ENCODE measurements around the gene ATP2C1.
"Not testable (repeated sequence)": the region's sequence is repeated elsewhere in the genome, so short reads cannot be mapped to it uniquely, and the experiment has no call there.

ATP2C1 gene

GRCh38 chr3:130939753-130940152 is 45.9 kb downstream of the ATP2C1 start:
- no peak for DNase-seq

GRCh38 chr3:130941793-130942192 is 47.9 kb downstream of the ATP2C1 start:
- DNase-seq: no peak

DNA sequence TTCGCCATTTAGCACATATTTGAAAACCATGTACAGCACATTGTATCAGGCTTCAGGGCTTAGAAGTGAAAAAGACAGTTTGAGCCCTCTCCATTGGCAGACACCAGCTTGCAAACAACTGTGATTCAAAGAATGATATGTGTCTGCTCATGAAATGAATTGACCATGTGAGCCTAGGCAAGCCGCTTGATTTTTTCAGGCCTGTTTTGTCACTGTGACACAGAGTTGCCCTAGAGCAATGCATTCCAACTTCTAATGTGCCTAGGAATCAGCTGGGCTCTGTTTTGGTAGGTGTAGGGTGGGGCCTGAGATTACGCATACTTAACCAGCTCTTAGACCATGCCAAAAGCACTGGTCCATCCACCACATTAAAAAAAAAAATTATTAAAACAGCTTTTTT is 53.0 kb downstream of the ATP2C1 start:
- DNase-seq: no peak

DNA sequence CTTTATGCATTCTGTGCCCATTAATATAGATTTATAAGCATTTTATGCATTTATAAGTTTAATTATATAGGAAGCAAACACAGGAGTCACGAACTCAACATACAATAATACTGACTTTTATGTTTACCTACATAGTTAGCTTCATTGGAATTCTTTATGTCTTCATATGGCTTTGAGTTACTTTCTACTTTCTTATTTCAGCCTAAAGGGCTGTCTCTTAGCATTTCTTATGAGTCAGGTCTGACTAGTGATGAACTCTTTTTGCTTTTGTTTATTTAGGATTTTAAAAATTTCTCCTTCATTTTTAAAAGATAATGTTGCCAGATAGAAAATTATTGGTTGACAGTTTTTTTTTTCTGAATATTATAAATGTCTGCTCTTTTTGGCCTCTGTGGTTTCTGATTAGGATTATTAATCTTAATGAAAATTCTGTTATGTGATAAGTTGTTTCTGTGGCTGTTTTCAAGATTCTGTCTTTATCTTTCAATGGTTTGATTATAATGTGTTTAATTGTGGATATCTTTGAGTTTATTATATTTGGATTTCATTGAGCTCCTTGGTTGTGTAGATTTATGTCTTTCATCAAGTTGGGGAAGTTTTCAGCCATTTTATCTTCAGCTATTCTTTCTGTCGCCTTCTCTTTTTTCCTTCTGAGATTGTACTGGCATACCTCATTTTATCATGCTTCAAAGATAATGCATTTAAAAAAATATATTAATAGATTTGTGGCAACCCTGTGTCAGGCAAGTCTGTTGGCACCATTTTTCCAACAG is 54.3 kb downstream of the ATP2C1 start:
- DNase-seq: no peak

GRCh38 chr3:130948929-130949328 is 55.0 kb downstream of the ATP2C1 start:
- no peak for DNase-seq

DNA sequence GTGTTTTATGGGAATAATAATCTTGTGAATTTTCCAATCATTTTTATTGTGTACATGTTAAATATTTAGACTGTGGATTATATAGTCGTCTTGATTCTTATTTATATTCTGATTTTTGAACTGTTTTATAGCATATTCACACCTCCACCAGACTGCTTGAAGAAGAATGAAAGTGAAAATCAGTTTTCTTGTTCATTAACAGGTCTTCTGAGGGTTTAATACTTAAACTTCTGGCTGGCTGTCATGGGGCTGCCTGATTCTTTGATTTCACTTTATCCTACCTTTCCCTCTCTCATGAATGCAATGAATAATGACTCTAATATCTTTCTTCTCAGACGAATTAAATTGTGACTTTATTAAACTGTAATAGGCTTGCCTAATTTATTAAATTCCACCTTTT is 56.2 kb downstream of the ATP2C1 start:
- DNase-seq: no peak

- DNase-seq: no peak
These were observed 56.8 kb downstream of the ATP2C1 start for GRCh38 chr3:130950641-130951040.

- no peak for DNase-seq
These were observed 61.6 kb downstream of the ATP2C1 start for GRCh38 chr3:130955481-130955880.

DNA sequence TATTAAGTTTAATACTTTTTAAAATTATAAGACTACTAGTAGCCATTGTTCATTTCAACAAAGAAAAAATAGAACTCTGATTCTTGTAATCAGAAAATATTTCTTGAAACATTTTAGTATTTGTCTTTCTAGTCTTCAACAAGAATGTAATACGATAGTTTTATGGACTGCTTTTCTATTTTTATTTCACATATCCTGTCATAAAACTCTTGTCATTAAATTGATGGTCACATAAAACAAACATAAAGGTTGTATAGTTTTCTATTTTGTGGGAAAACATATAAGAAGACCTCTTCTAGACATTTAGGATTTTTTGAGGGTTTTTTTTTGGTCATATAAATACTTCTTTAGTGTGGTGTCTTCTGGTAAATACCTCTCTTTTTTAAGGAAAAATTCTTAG is 62.4 kb downstream of the ATP2C1 start:
- DNase-seq: no peak

GRCh38 chr3:130956721-130957120 is 62.8 kb downstream of the ATP2C1 start:
- no peak for DNase-seq

DNA sequence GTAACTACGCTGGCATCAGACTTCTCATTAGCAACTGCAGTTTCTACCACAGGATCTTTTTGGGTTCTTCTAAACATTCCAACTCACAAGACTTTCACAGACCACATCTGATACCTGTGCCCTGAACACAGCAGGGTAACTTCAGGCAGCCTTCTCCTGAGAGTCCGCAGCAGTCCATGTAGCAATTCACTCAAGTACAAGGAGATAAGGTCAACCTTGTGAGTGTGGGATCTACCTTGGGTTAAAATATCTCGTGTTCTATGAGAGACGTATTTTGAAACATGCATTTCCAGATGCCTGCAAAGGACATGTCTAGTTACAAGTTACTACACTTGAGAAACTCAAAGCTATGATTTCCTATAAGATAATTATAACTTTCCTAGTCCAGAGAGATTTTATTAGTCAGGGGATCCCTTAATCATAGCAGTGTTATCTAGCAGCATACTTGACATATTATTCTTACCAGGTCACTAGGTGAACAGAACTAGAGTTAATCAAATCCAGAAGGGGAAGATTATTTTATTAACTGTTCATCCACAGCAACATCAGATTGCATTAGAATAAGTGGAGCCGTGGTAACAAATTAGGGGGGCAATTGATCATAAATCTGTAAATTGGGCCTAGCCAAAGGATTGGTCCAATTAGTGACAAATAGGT is 66.4 kb downstream of the ATP2C1 start:
- no peak for DNase-seq

DNA sequence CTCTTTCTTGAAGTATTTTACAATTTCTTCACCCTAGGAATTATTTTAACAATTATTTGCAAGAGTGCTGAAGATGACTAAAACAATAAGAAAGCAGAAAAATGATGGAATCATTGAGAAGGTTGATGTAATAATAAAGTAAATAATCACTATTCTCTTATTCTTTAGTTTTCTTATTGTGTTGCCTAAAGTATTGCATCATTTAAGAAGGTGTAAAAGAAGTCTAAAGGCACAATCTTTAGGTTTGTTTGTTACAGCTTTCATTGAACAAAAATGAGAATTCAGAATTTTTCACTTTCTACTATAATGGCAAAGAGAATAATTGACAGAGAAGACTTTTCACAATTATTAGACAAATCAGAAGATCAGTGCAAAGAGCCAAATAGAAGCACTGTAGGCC is 67.6 kb downstream of the ATP2C1 start:
- DNase-seq: no peak

DNA sequence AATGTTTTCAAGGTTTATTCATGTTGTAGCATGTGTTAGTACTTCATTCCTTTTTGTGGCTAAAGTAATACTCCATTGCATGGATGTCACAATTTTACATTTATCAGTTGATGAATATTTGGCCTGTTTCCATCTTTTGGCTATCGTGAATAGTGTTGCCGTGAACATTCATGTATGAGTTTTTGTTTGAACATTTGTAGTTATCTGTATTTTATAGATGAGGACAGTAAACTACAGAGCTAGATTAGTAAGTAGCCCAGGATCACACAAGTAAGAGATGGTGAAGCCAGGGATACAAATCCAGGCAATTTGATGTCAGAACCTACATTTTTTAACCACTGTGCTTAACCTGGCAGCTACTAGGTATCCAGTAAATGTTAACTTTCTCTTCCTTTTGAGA is 69.6 kb downstream of the ATP2C1 start:
- no peak for DNase-seq

- DNase-seq: peak in 2 of 4 experiments; percentile 35 to 55
These were observed 70.0 kb downstream of the ATP2C1 start for GRCh38 chr3:130963878-130964277.

GRCh38 chr3:130967281-130967680 is 73.4 kb downstream of the ATP2C1 start:
- DNase-seq: no peak

GRCh38 chr3:130968221-130968620 is 74.3 kb downstream of the ATP2C1 start:
- no peak for DNase-seq

- no peak for DNase-seq
These were observed 75.7 kb downstream of the ATP2C1 start for GRCh38 chr3:130969621-130970020.

GRCh38 chr3:130971208-130971607 is 77.3 kb downstream of the ATP2C1 start:
- DNase-seq: peak in 2 of 4 experiments; percentile 29 to 43

- not testable (repeated sequence) for DNase-seq
These were observed 78.7 kb downstream of the ATP2C1 start for GRCh38 chr3:130972592-130972991.

- no peak for DNase-seq
These were observed 79.5 kb downstream of the ATP2C1 start for GRCh38 chr3:130973406-130973805.

- no peak for DNase-seq
These were observed 80.3 kb downstream of the ATP2C1 start for GRCh38 chr3:130974201-130974600.

DNA sequence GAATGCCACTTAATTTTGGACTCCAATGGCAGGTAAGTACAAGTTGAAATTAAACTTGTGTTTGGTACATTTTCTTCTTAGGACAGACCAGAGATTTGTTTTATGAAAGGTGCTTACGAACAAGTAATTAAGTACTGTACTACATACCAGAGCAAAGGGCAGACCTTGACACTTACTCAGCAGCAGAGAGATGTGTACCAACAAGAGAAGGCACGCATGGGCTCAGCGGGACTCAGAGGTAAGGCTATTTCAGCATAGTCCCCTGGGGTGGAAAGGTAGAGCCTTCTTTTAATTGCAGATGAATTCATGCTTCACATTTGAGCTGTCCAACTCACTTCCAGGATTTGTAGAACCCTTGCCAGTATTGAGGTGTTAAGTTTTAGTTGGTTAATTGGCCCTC is 81.4 kb downstream of the ATP2C1 start:
- no peak for DNase-seq

GRCh38 chr3:130976706-130977105 is 82.8 kb downstream of the ATP2C1 start:
- no peak for DNase-seq

DNA sequence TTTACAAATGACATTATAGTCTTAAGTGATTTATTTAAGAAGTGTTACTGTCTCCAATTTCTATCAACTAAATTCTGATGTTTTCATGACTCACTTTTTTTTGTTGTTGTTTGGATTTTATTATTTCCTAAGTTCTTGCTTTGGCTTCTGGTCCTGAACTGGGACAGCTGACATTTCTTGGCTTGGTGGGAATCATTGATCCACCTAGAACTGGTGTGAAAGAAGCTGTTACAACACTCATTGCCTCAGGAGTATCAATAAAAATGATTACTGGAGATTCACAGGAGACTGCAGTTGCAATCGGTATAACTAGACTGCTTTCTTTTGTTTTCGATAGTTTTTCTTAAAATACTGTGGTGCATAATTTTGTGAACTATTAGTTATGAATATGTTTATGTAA is 85.2 kb downstream of the ATP2C1 start:
- DNase-seq: no peak
